Rectal smooth muscle tissue (tissue), 1 donor: ENCODE results near the gene GPRC6A.

ENCODE experiments used
- H3K27ac ChIP-seq: one replicate; pipeline ENCODE4 v1.7.0; 2013; ENCODE audit warnings: low read depth, low read length, inconsistent platforms
- H3K27me3 ChIP-seq: one replicate; pipeline ENCODE4 v1.7.0; 2013; ENCODE audit warnings: low read length; ENCODE audit not compliant: control insufficient read depth, insufficient read depth
- H3K36me3 ChIP-seq: one replicate; pipeline ENCODE4 v1.7.0; 2013; ENCODE audit warnings: low read length; ENCODE audit not compliant: control insufficient read depth, insufficient read depth
- H3K4me1 ChIP-seq: one replicate; pipeline ENCODE4 v1.7.0; 2013; ENCODE audit warnings: low read length; ENCODE audit not compliant: control insufficient read depth, insufficient read depth
- H3K4me3 ChIP-seq: one replicate; pipeline ENCODE4 v1.7.0; 2013; ENCODE audit warnings: low read length
- H3K9ac ChIP-seq: one replicate; pipeline ENCODE4 v1.7.0; 2013; ENCODE audit warnings: low read length

GPRC6A gene

DNA sequence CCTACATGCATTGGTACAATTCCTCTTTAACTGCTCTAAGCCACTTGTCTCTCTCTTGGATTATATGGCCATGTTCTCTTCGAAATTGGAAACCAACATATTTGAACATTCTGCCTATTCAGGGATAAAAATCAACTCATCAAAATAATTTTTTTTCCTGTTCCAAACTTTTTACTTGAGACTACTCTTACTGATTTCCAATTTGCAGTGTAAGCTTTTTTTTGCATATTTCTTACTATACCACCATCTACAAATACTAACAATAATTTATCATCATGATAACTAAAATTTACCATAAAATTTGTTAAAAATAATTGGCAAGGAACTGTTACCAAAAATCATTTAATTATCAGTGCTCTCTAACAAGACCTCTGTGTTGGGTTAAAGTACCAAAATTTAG is 56.4 kb downstream of the GPRC6A start:
- H3K4me3 ChIP-seq, result no peak overlapping the region

DNA sequence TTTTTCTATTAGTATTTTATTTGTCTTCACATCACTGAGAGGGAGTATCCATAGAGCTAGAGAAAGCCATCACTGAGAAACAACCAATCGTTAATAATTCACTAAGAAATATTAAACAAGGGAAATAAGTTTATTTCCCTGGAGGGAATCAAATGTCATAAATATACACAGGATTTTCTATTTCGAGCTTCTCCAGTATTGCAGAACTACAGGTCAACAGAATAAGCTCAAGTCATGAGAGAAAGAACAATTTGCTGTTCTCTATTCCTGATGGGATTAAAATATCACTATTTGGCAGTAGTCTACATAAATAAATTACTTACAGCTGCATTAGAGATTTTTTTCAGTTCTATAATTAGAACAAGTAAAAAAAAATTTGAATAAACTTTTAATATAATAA is 61.2 kb downstream of the GPRC6A start:
- no peak overlapping the region for H3K4me3 ChIP-seq
- no peak overlapping the region for H3K27ac ChIP-seq
- no peaks in the 10 kb centered on the region for H3K4me1 ChIP-seq
- peaks cover 11% of the 10 kb centered on the region for H3K27me3 ChIP-seq
- no peak overlapping the region for H3K9ac ChIP-seq
- H3K36me3 ChIP-seq, result no peaks in the 10 kb centered on the region

More for the DNA sequence above, 56.4 kb downstream of the GPRC6A start:
- Histone ChIP-seq H3K4me1 (no peaks in the 10 kb centered on the region), H3K27ac (no peak overlapping the region), H3K36me3 (no peaks in the 10 kb centered on the region), H3K27me3 (no peaks in the 10 kb centered on the region), H3K9ac (no peak overlapping the region)

DNA sequence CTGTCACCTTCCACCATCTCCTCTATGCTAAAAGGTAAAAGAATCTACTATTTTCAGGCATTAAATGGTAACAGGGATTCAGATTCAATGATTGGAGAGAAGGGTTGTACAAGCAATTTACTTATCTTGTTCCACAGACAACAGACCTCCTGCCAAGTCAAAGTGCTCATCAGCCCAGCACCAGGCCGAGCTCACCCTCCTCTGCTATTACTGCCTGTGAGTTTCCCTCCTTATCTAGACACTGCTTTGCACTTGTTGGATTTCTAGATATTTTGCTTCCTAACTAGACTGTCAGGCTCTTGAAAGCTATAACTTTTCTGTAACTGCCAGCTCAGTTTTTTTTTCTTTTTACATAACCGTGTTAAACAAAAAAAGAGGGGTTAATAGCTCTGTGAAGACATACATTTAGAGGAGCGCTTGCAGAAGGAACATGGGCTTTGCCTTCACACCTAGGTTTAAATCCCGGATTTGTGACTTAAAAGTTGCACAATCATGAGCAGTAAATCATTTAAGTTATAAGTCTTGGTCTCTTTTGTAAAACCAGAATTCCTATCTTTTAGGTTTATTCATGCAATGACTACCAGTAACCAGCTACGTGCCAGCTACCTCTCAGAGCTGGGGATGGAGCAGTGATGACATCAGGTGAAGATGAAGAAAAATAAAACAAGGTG is 62.2 kb downstream of the GPRC6A start:
- Histone ChIP-seq H3K27ac (no peak overlapping the region), H3K9ac (no peak overlapping the region), H3K36me3 (no peaks in the 10 kb centered on the region), H3K27me3 (peaks cover 11% of the 10 kb centered on the region), H3K4me3 (no peak overlapping the region), H3K4me1 (no peaks in the 10 kb centered on the region)

DNA sequence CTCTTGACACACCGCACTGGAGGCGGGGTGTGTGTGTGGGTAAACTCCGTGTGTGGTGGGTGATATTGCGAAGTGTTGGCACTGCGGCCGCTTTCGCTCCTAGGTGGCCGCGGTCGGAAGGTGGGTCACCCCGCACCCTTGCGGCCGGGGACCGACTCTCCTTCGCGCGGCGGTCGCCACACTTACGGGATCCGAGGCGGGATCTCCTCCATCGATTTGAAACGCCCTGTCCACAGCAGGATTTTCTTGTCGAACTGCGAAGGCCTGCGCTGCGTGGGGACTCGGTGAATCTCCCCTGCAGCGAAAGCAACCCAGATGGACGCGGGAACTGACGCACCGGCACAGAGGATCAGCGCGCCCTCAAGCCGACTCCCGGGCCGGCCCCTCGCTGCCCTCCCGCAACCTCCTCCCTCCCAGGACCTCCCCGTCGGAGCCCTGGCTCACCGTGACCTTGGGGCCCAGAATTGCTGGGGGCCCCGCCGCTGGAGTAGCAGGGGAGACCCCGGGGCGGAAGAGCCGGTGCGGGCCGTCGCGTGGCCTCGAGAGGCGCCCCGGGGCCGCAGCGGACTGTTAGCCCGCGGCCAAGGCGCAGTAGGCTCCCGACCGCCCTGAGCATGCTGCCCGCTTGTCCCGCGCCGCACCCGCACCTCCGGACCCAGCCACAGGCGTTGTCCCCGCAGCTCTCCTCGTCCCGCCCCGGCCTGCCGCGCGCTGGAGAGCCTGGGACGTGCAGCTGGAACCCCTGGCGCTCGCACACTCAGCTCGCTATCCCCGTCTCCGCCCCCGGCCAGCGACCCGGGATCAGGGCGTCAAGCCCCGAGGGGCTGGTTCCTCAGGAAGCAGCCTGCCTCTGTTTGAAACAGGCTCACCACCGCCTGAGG is 63.7 kb downstream of the GPRC6A start, which contains the start of gene FAM162B:
FAM162B (minus strand) TSS at position 759 of the 881 bp plus-strand sequence; CDS start at position 616, 143 bp downstream.
- H3K36me3 ChIP-seq, result no peaks in the 10 kb centered on the region
- H3K27ac ChIP-seq, result no peak within 1 kb of the TSS
- no peak within 1 kb of the TSS for H3K9ac ChIP-seq
- H3K27me3 ChIP-seq, result peaks cover 11% of the 10 kb centered on the region
- peak within 1 kb of the TSS; percentile 61 for H3K4me3 ChIP-seq
- no peaks in the 10 kb centered on the region for H3K4me1 ChIP-seq

DNA sequence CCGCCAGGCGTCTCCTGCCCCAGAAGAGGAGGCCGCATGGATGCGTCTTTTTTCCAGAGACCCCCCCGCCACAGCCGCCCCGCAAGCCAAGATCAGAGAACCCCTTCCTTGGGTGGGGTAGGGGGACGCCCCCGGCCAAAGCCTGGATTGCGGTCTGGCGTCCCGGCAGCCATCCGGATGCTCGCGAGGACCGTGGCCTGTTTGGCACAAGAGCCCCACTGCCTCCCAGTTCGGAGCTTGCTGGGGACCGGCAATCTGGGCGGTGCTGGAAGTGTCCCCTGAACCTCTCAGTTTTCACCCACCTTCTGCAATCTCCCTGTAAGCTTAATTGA is 64.3 kb downstream of the GPRC6A start:
- Histone ChIP-seq H3K9ac (no peak overlapping the region), H3K27ac (no peak overlapping the region), H3K4me1 (no peaks in the 10 kb centered on the region), H3K36me3 (no peaks in the 10 kb centered on the region), H3K4me3 (peak overlapping the region; percentile 61), H3K27me3 (peaks cover 11% of the 10 kb centered on the region)

DNA sequence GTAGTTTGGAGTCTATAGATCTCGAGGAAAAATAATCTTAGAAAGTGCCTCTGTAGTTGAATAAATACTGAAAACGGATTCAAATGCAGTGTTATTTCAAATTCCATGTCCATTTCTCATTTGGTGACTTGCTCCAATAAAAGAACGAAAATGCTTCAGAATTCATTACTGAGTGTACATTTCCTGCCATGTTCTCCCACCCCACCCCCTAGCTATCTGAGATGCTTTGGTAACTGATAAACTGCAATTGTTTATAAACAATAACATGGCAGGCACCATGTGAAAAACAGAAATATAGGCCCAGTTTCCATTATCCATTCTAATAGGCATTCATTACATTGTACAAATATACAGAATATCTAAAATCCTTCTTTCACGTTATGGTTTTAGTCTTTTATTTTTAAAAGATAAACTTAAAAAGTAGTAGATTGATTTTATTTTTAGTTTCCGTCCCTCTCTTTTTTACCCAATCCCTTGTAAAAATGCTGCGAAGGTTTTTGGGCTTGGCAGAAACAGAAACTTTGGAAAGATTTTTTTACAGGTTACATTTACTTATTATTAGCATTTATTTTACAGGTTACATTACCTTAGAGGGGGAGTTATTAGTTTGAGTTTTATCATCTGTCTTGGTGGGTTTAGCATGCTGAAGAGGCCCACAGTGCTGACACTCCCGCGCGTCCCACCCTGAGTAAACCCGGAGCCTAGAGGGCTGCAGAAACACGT is 64.8 kb downstream of the GPRC6A start:
- Histone ChIP-seq H3K36me3 (no peaks in the 10 kb centered on the region), H3K27ac (no peak overlapping the region), H3K9ac (no peak overlapping the region), H3K27me3 (peaks cover 11% of the 10 kb centered on the region), H3K4me3 (no peak overlapping the region), H3K4me1 (no peaks in the 10 kb centered on the region)

DNA sequence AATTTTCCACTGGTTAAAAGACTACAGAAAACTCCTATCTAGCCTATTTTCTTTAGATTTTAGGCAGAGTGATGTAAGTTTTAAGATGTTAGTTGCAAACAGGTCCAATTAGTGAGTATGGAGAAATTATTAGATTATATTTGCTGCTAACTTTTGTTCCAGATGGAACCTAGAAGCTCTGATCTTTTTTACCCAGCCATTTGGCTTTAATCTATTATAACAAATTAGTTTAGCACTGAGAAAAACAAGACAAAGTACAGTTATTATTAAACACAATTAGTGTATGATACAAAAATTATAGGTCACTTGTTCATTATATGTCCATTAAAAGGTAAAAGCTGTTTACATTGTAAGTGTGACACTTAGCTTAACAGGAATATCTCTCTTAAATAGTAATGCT is 65.8 kb downstream of the GPRC6A start:
- Histone ChIP-seq H3K27ac (no peak overlapping the region), H3K4me3 (no peak overlapping the region), H3K4me1 (no peaks in the 10 kb centered on the region), H3K36me3 (no peaks in the 10 kb centered on the region), H3K9ac (no peak overlapping the region), H3K27me3 (peaks cover 11% of the 10 kb centered on the region)

DNA sequence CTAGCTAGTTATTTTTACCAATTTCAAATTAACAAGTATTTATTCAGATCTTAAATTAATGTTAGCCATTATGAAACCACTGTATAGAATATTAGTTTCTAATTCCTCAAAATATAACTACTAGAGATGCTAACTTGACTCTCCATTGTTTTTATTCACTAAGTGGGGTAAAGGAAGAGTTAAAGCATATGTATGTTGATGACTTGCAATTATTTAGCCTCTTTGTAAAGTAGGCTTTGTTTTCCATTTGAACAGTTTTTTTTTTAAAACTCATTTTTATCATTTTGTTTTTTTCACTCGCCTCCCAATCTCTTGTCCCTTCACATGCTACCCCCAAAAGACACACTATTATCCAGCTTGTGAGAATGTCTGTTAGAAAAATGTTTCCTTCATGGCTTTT is 66.6 kb downstream of the GPRC6A start:
- Histone ChIP-seq H3K4me1 (no peaks in the 10 kb centered on the region), H3K4me3 (no peak overlapping the region), H3K36me3 (no peaks in the 10 kb centered on the region), H3K9ac (no peak overlapping the region), H3K27ac (no peak overlapping the region), H3K27me3 (peaks cover 11% of the 10 kb centered on the region)

DNA sequence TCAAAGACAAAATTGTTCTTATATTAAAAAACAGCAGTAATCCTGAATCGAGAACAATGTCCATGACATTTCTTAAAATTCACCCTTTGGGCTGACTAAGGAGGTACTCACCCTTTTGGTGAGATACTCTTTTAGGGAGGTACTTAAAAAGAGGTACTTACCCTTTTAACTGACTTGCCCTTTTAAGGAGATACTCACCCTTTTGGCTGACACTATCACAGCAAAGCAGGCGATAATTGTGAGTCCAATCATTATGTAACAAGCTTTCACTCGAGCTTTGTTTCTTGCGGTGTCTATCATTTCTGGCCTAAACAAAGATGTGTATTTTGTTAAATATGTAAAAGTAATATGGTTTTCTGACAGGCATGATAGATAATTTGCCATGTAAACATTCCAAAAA is 67.1 kb downstream of the GPRC6A start:
- Histone ChIP-seq H3K27me3 (peaks cover 11% of the 10 kb centered on the region), H3K36me3 (no peaks in the 10 kb centered on the region), H3K4me3 (no peak overlapping the region), H3K27ac (no peak overlapping the region), H3K9ac (no peak overlapping the region), H3K4me1 (no peaks in the 10 kb centered on the region)

DNA sequence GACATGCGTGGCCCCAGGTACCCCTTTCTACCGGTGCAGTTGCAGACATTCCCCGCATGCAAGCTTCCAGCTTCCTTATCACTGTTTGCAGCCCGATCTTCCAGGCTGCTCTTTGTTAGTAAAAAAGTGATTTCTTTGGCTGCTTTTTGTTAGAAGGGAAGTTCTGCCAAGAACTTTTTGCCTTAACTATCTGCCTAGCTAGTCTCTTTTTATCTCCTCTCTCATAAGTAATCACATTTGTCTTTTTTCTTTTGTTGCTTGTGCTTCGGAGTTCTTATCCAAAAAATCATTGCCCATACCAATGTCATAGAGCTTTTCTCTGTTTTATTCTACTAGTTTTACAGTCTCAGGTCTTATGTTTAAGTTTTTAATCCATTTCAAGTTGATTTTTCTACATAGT is 83.7 kb downstream of the GPRC6A start:
- Histone ChIP-seq H3K36me3 (no peaks in the 10 kb centered on the region), H3K27ac (no peak overlapping the region), H3K9ac (no peak overlapping the region), H3K4me1 (no peaks in the 10 kb centered on the region), H3K4me3 (no peak overlapping the region), H3K27me3 (no peaks in the 10 kb centered on the region)
